Amniotic epithelial cell (primary cell): ENCODE measurements around the gene PIF1.
"Not testable (repeated sequence)": the region's sequence is repeated elsewhere in the genome, so short reads cannot be mapped to it uniquely, and the experiment has no call there.

ENCODE experiments used
- DNase-seq: peaks from one replicate; pipeline ENCODE4 v3.0.0-alpha.2; 2010; ENCODE audit warnings: low read depth

PIF1 gene

GRCh38 chr15:64809649-64810496 is 15.6 kb downstream of the PIF1 start:
- peak; percentile 57 for DNase-seq

- no peak for DNase-seq
Measured at GRCh38 chr15:64808785-64809453, 16.5 kb downstream of the PIF1 start.

GRCh38 chr15:64807751-64808222 is 17.7 kb downstream of the PIF1 start:
- DNase-seq: no peak

- no peak for DNase-seq
Measured at GRCh38 chr15:64807051-64807749, 18.2 kb downstream of the PIF1 start.

GRCh38 chr15:64806509-64806908 is 18.9 kb downstream of the PIF1 start:
- no peak for DNase-seq

GRCh38 chr15:64804619-64805018 is 20.8 kb downstream of the PIF1 start:
- DNase-seq: no peak

- DNase-seq: no peak
Measured at GRCh38 chr15:64803526-64803925, 21.9 kb downstream of the PIF1 start.

- peak; percentile 42 for DNase-seq
Measured at GRCh38 chr15:64800476-64800875, 25.0 kb downstream of the PIF1 start.

- not testable (repeated sequence) for DNase-seq
Measured at GRCh38 chr15:64798905-64799304, 26.5 kb downstream of the PIF1 start.

- DNase-seq: not testable (repeated sequence)
Measured at GRCh38 chr15:64795921-64796320, 29.5 kb downstream of the PIF1 start.

GRCh38 chr15:64795299-64795698 is 30.1 kb downstream of the PIF1 start:
- not testable (repeated sequence) for DNase-seq

- DNase-seq: peak; percentile 59
Measured at GRCh38 chr15:64792282-64792681, 33.2 kb downstream of the PIF1 start.

GRCh38 chr15:64791401-64791800 is 34.0 kb downstream of the PIF1 start:
- no peak for DNase-seq

GRCh38 chr15:64783796-64784195 is 41.7 kb downstream of the PIF1 start:
- DNase-seq: no peak

GRCh38 chr15:64782751-64783150 is 42.7 kb downstream of the PIF1 start:
- no peak for DNase-seq

- no peak for DNase-seq
Measured at GRCh38 chr15:64781299-64781698, 44.1 kb downstream of the PIF1 start.

GRCh38 chr15:64780600-64781156 is 44.8 kb downstream of the PIF1 start:
- DNase-seq: no peak

GRCh38 chr15:64779630-64780029 is 45.8 kb downstream of the PIF1 start:
- DNase-seq: no peak

GRCh38 chr15:64779024-64779423 is 46.4 kb downstream of the PIF1 start:
- no peak for DNase-seq

GRCh38 chr15:64776402-64776786 is 49.1 kb downstream of the PIF1 start:
- DNase-seq: no peak

- peak; percentile 29 for DNase-seq
Measured at GRCh38 chr15:64775551-64776401, 49.7 kb downstream of the PIF1 start, which contains the start of gene RBPMS2. Gene RBPMS2 (minus strand): TSS chr15:64775589. CDS start chr15:64775319, 270 bp downstream.
